Suprapubic skin (tissue), 4 donors: Measurements from ENCODE around the gene STARD3NL. TPM values are rescaled to one million over a fixed set of nuclear protein-coding genes. Genes with fewer than 3 reads are reported as not detected.

Experiments used
- DNase-seq, 2 donors: peaks; one replicate each; pipeline ENCODE4 v3.0.0-alpha.2; 2019; ENCODE audit warnings: low spot score in 2 of 2
- H3K27ac ChIP-seq: fragments of 200-600 bp; sonication (generic); one replicate; pipeline ENCODE4 v1.5.1; 2019
- H3K27me3 ChIP-seq: fragments of 200-600 bp; sonication (generic); one replicate; pipeline ENCODE4 v1.5.1; 2019
- H3K36me3 ChIP-seq: fragments of 200-600 bp; sonication (generic); one replicate; pipeline ENCODE4 v1.5.1; 2019
- H3K4me1 ChIP-seq: fragments of 200-600 bp; sonication (generic); one replicate; pipeline ENCODE4 v1.5.1; 2019
- H3K4me3 ChIP-seq: fragments of 200-600 bp; sonication (generic); one replicate; pipeline ENCODE4 v1.5.1; 2019; ENCODE audit warnings: mild to moderate bottlenecking
- H3K9me3 ChIP-seq: fragments of 200-600 bp; sonication (generic); one replicate; pipeline ENCODE4 v1.5.1; 2019
- CTCF ChIP-seq, 2 donors: fragments of 200-600 bp in 1 of 2; fragments of 450-650 bp in 1 of 2; sonication (generic) in 1 of 2; IDR thresholded peaks; one replicate each; pipeline ENCODE4 v1.5.1; 2016 to 2019; ENCODE audit warnings: antibody characterized with exemption in 2 of 2, mild to moderate bottlenecking in 1 of 2, moderate library complexity in 1 of 2
- EP300 ChIP-seq: sonication (generic); formaldehyde crosslinking; IDR thresholded peaks from one replicate; pipeline ENCODE4 v1.6.1; 2017; ENCODE audit warnings: antibody characterized with exemption
- POLR2A ChIP-seq, 2 donors: fragments of 450-650 bp; IDR thresholded peaks; one replicate each; pipeline ENCODE4 v1.6.1; 2017; ENCODE audit warnings: antibody characterized with exemption in 2 of 2, mild to moderate bottlenecking in 2 of 2, moderate library complexity in 2 of 2
- POLR2AphosphoS5 ChIP-seq, 3 donors: sonication (generic); formaldehyde crosslinking; IDR thresholded peaks; one replicate each; pipeline ENCODE4 v1.6.1; 2017; ENCODE audit warnings: antibody characterized with exemption in 3 of 3
- WGBS: methylation state at CpG from one replicate; pipeline ENCODE4 v1.1.5; 2018; 5-methylcytosine and 5-hydroxymethylcytosine counted together
- total RNA-seq, 4 donors: library from RNA; depleted of rRNA; stranded (reverse); fragments of >200 nt; gene quantifications; one replicate each; pipeline ENCODE4 v1.1.0, GENCODE V29; 2016

Gene STARD3NL
- total RNA-seq, 4 donors from 2014 or later, result 7.4 to 12.4 (median 7.9) TPM

- H3K4me3 ChIP-seq, result no peak overlapping the region
- WGBS, result 62% methylated on average over 2 of the region's 2 CpGs
- DNase-seq, result no peak
- no peaks in the 10 kb centered on the region for H3K4me1 ChIP-seq
- no peaks in the 10 kb centered on the region for H3K9me3 ChIP-seq
- TF ChIP-seq EP300 (no peak), POLR2A (IDR thresholded peaks at IDR 0.05) (no peak)
- no peaks in the 10 kb centered on the region for H3K27me3 ChIP-seq
- H3K36me3 ChIP-seq, result no peaks in the 10 kb centered on the region
- H3K27ac ChIP-seq, result no peak overlapping the region
Measured at GRCh38 chr7:38147005-38147404, 31.0 kb upstream of the STARD3NL start.

- H3K27ac ChIP-seq, result no peak overlapping the region
- TF ChIP-seq POLR2AphosphoS5 (IDR thresholded peaks at IDR 0.05) (no peak), POLR2A (IDR thresholded peaks at IDR 0.05) (no peak), CTCF (IDR thresholded peaks at IDR 0.05) (no peak)
- H3K9me3 ChIP-seq, result no peaks in the 10 kb centered on the region
- WGBS, result 74% methylated on average over 2 of the region's 2 CpGs
- H3K36me3 ChIP-seq, result no peaks in the 10 kb centered on the region
- H3K4me3 ChIP-seq, result no peak overlapping the region
- no peak for DNase-seq
- no peaks in the 10 kb centered on the region for H3K27me3 ChIP-seq
- no peaks in the 10 kb centered on the region for H3K4me1 ChIP-seq
Measured at GRCh38 chr7:38151556-38151955, 26.5 kb upstream of the STARD3NL start.

GRCh38 chr7:38153515-38153914, 24.5 kb upstream of the STARD3NL start:
- Histone ChIP-seq H3K36me3 (no peaks in the 10 kb centered on the region), H3K27ac (no peak overlapping the region), H3K4me3 (no peak overlapping the region), H3K9me3 (no peaks in the 10 kb centered on the region), H3K27me3 (no peaks in the 10 kb centered on the region), H3K4me1 (no peaks in the 10 kb centered on the region)
- DNase-seq, result no peak
- TF ChIP-seq EP300 (no peak), POLR2AphosphoS5 (IDR thresholded peaks at IDR 0.05) (no peak), CTCF (IDR thresholded peaks at IDR 0.05) (no peak), POLR2A (IDR thresholded peaks at IDR 0.05) (no peak)
- WGBS, result 59% methylated on average over 1 of the region's 1 CpG

GRCh38 chr7:38154278-38154677, 23.8 kb upstream of the STARD3NL start:
- 83% methylated on average over 2 of the region's 2 CpGs for WGBS

GRCh38 chr7:38160003-38160571, 18.0 kb upstream of the STARD3NL start:
- DNase-seq, result no peak
- Histone ChIP-seq H3K27me3 (no peaks in the 10 kb centered on the region), H3K9me3 (no peaks in the 10 kb centered on the region), H3K4me1 (no peaks in the 10 kb centered on the region), H3K27ac (no peak overlapping the region), H3K4me3 (no peak overlapping the region), H3K36me3 (no peaks in the 10 kb centered on the region)
- TF ChIP-seq POLR2A (IDR thresholded peaks at IDR 0.05) (no peak), EP300 (no peak), POLR2AphosphoS5 (IDR thresholded peaks at IDR 0.05) (no peak), CTCF (IDR thresholded peaks at IDR 0.05) (no peak)
- 54% methylated on average over 5 of the region's 5 CpGs for WGBS

More at GRCh38 chr7:38154278-38154677, 23.8 kb upstream of the STARD3NL start:
- no peaks in the 10 kb centered on the region for H3K36me3 ChIP-seq
- no peak overlapping the region for H3K27ac ChIP-seq
- TF ChIP-seq POLR2A (IDR thresholded peaks at IDR 0.05), result no peak
- no peaks in the 10 kb centered on the region for H3K9me3 ChIP-seq
- no peaks in the 10 kb centered on the region for H3K27me3 ChIP-seq
- no peaks in the 10 kb centered on the region for H3K4me1 ChIP-seq
- no peak overlapping the region for H3K4me3 ChIP-seq
- no peak for DNase-seq

- H3K9me3 ChIP-seq, result no peaks in the 10 kb centered on the region
- DNase-seq, result no peak
- no peaks in the 10 kb centered on the region for H3K4me1 ChIP-seq
- no peaks in the 10 kb centered on the region for H3K27me3 ChIP-seq
- H3K4me3 ChIP-seq, result no peak overlapping the region
- TF ChIP-seq CTCF (IDR thresholded peaks at IDR 0.05), result no peak
- no peak for TF ChIP-seq POLR2AphosphoS5 (IDR thresholded peaks at IDR 0.05)
- TF ChIP-seq POLR2A (IDR thresholded peaks at IDR 0.05), result no peak
- TF ChIP-seq EP300, result no peak
- WGBS, result 87% methylated on average over 1 of the region's 1 CpG
- no peak overlapping the region for H3K27ac ChIP-seq
- no peaks in the 10 kb centered on the region for H3K36me3 ChIP-seq
Measured at GRCh38 chr7:38162036-38162435, 16.0 kb upstream of the STARD3NL start.
